ENCODE results near the gene TULP3.
A peak's percentile ranks its signal among the peaks of the same experiment; 100 is the strongest.
"Not testable (repeated sequence)": the region's sequence is repeated elsewhere in the genome, so short reads cannot be mapped to it uniquely, and the experiment has no call there.

Gene TULP3

DNA sequence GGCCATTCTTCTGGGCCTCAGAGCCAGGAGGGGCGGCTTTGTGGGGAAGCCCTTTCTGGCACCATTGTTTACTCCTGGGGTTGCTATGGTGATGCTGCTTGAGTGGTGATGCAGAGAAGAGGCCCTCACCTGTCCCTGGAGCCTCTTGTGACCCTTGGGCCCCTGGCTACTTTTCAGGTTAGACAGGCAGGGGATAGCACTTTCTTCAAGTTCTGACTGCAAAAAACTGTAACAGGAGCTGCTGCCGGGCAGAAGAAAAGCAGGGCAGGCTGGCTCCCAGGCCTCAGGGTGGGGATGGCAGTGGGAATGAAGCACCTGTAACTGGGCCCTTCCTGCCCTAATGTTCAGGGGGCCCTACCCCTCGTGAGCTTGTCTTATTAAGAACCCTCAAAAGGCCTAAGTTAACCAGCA is 33.7 kb upstream of the TULP3 start, which contains the start of gene TEX52:
TEX52 (minus strand) TSS at position 19 of the 411 bp plus-strand sequence; CDS start at position 6, 13 bp downstream.
- 71% methylated on average over 3 of the region's 3 CpGs for WGBS
- Histone ChIP-seq H3K27me3 (ENCODE audit: insufficient read depth, low read length) (no peaks in the 10 kb centered on the region), H3K4me1 (ENCODE audit: insufficient read depth, low read length) (no peaks in the 10 kb centered on the region), H3K9me3 (ENCODE audit: insufficient read depth, low read depth, low read length) (no peaks in the 10 kb centered on the region), H3K9ac (ENCODE audit: low read depth, low read length) (no peak within 1 kb of the TSS), H3K27ac (ENCODE audit: low read depth, low read length) (0 out of 2 replicates have a peak within 1 kb of the TSS, but pooled peaks have one; percentile 9), H3K4me3 (ENCODE audit: low read length) (no peak within 1 kb of the TSS), H3K36me3 (ENCODE audit: insufficient read depth, low read length) (peaks cover 40% of the 10 kb centered on the region)

DNA sequence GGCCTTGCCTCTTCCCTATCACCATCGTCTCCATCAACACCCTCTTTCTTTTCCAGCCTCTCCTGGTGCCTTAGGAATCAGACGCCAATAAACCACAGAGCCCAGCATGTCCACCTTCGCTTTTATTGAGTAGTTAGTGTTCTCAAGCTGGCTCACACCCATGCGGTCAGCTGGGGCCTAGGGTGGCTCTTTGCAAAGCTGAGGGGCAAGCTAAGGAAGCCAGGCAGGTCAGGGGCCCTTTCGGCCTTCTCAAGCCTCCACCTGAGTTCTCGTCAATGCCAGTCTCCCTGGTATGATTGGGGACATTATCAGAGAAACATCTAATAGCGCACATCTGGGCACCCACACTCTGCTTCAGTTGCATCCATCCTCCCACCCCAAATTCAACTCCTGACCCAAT is 33.1 kb upstream of the TULP3 start:
- 0 out of 2 replicates have a peak overlapping the region, but pooled peaks have one; percentile 9 for H3K27ac ChIP-seq (ENCODE audit: low read depth, low read length)
- H3K9ac ChIP-seq (ENCODE audit: low read depth, low read length) = no peak overlapping the region
- 95% methylated on average over 7 of the region's 7 CpGs for WGBS
- no peaks in the 10 kb centered on the region for H3K9me3 ChIP-seq (ENCODE audit: insufficient read depth, low read depth, low read length)
- H3K4me1 ChIP-seq (ENCODE audit: insufficient read depth, low read length) = no peaks in the 10 kb centered on the region
- peaks cover 45% of the 10 kb centered on the region for H3K36me3 ChIP-seq (ENCODE audit: insufficient read depth, low read length)
- H3K4me3 ChIP-seq (ENCODE audit: low read length) = no peak overlapping the region
- H3K27me3 ChIP-seq (ENCODE audit: insufficient read depth, low read length) = no peaks in the 10 kb centered on the region

DNA sequence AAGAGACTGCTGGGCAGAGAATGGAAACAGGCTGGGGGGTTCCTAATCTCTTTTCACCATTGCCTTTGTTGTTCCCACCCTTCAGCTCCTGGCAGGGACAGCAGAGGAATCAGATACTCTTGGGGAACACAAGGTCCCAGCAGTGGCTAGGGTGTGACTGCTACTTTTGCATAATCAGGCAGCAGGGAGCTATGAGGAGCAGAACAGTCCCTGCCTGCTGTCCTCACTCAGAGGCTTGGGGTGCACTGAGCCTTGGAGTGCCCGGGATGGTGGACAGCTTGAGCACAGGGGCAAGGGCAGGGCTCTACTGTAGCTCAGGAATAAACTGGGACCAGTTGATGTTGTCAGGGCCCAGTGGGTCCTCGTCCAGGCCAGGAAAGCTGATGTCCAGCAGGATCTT is 32.4 kb upstream of the TULP3 start:
- H3K27ac ChIP-seq (ENCODE audit: low read depth, low read length) = no peak overlapping the region
- H3K9ac ChIP-seq (ENCODE audit: low read depth, low read length) = no peak overlapping the region
- H3K4me1 ChIP-seq (ENCODE audit: insufficient read depth, low read length) = no peaks in the 10 kb centered on the region
- 91% methylated on average over 2 of the region's 2 CpGs for WGBS
- H3K27me3 ChIP-seq (ENCODE audit: insufficient read depth, low read length) = no peaks in the 10 kb centered on the region
- H3K9me3 ChIP-seq (ENCODE audit: insufficient read depth, low read depth, low read length) = no peaks in the 10 kb centered on the region
- H3K36me3 ChIP-seq (ENCODE audit: insufficient read depth, low read length) = peaks cover 53% of the 10 kb centered on the region
- H3K4me3 ChIP-seq (ENCODE audit: low read length) = no peak overlapping the region

DNA sequence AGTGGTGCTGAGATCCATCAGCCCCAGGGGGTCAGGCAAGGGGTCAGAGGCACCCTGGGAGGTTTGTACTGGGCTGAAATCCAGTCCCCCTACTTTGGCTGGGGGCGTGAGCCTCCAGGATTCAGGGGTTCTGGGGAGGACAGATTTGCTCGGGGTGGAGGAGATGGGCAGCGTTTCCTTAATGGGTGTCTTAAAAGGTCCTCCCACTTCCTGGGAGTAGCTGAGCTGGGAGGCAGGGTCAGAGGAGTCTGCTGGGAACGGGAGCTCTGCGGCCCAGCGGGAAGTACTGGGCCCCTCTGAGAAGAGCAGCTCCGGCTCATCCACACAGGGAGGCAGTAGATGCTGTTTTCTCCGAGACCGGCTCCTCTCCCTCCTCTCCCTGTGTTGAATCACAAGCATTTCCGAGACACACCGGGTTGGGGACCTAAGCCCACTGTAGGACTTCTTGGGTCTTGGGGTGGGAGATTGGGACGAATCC is 31.7 kb upstream of the TULP3 start:
- H3K9ac ChIP-seq (ENCODE audit: low read depth, low read length) = no peak overlapping the region
- WGBS = 93% methylated on average over 12 of the region's 12 CpGs
- peaks cover 59% of the 10 kb centered on the region for H3K36me3 ChIP-seq (ENCODE audit: insufficient read depth, low read length)
- H3K9me3 ChIP-seq (ENCODE audit: insufficient read depth, low read depth, low read length) = no peaks in the 10 kb centered on the region
- H3K27me3 ChIP-seq (ENCODE audit: insufficient read depth, low read length) = no peaks in the 10 kb centered on the region
- no peak overlapping the region for H3K27ac ChIP-seq (ENCODE audit: low read depth, low read length)
- H3K4me3 ChIP-seq (ENCODE audit: low read length) = no peak overlapping the region
- no peaks in the 10 kb centered on the region for H3K4me1 ChIP-seq (ENCODE audit: insufficient read depth, low read length)

DNA sequence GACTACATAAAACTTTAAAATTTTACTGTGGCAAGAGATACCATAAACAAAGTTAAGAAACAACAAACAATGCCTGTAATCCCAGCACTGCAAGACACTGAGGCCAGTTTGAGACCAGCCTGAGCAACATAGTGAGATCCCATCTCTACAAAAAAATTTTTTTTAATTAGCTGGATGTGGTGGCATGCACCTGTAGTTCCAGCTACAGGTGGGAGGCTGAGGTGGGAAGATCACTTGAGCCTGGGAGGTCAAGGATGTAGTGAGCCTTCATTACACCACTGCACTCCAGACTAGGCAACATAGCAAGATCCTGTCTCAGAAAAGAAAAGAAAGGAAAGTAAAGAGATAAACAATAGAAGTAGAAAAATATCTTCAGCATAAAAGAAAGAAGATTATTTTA is 30.5 kb upstream of the TULP3 start:
- H3K36me3 ChIP-seq (ENCODE audit: insufficient read depth, low read length) = peaks cover 71% of the 10 kb centered on the region
- no peaks in the 10 kb centered on the region for H3K4me1 ChIP-seq (ENCODE audit: insufficient read depth, low read length)
- no peaks in the 10 kb centered on the region for H3K9me3 ChIP-seq (ENCODE audit: insufficient read depth, low read depth, low read length)
- no peak overlapping the region for H3K9ac ChIP-seq (ENCODE audit: low read depth, low read length)
- H3K27me3 ChIP-seq (ENCODE audit: insufficient read depth, low read length) = no peaks in the 10 kb centered on the region
- H3K4me3 ChIP-seq (ENCODE audit: low read length) = no peak overlapping the region
- no peak overlapping the region for H3K27ac ChIP-seq (ENCODE audit: low read depth, low read length)

DNA sequence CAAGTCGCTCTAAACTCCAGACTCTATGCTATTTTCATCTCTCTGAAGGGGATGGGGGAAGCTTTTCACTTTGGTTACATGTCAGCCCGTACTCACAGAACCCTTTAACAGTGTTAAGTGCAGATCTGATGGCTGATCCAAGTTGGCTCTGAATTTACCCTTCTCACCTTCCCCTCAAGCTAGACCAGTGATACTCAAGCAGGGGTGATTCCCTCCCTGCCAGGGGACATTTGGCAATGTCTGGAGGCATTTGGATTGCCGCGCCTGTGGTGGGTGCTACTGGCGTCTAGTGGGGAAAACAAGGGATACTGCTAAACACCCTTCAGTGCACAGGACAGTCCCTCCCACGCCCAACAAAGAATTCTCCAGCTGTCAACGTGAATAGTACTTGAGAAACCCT is 27.8 kb upstream of the TULP3 start:
- peaks cover 91% of the 10 kb centered on the region for H3K36me3 ChIP-seq (ENCODE audit: insufficient read depth, low read length)
- no peak overlapping the region for H3K9ac ChIP-seq (ENCODE audit: low read depth, low read length)
- 96% methylated on average over 6 of the region's 7 CpGs for WGBS
- H3K4me1 ChIP-seq (ENCODE audit: insufficient read depth, low read length) = no peaks in the 10 kb centered on the region
- no peaks in the 10 kb centered on the region for H3K27me3 ChIP-seq (ENCODE audit: insufficient read depth, low read length)
- no peaks in the 10 kb centered on the region for H3K9me3 ChIP-seq (ENCODE audit: insufficient read depth, low read depth, low read length)
- no peak overlapping the region for H3K27ac ChIP-seq (ENCODE audit: low read depth, low read length)
- no peak overlapping the region for H3K4me3 ChIP-seq (ENCODE audit: low read length)

DNA sequence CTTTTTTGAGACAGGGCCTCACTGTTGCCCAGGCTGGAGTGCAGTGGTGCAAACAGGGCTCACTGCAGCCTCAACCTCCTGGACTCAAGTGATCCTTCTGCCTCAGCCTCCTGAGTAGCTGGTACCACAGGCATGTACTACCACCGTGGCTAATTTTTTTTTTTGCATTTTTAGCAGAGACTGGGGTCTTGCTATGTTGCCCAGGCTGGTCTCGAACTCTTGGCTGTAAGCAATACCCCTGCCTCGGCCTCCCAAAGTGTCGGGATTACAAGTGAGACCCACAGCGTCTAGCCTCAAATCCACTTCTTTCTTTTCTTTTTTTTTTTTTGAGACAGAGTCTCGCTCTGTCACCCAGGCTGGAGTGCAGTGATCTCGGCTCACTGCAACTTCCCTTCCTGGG is 27.3 kb upstream of the TULP3 start:
- 95% methylated on average over 7 of the region's 7 CpGs for WGBS
- H3K27ac ChIP-seq (ENCODE audit: low read depth, low read length); H3K27me3 ChIP-seq (ENCODE audit: insufficient read depth, low read length); H3K4me1 ChIP-seq (ENCODE audit: insufficient read depth, low read length); H3K9me3 ChIP-seq (ENCODE audit: insufficient read depth, low read depth, low read length); H3K9ac ChIP-seq (ENCODE audit: low read depth, low read length); H3K4me3 ChIP-seq (ENCODE audit: low read length): not testable (repeated sequence)
- peaks cover 91% of the 10 kb centered on the region for H3K36me3 ChIP-seq (ENCODE audit: insufficient read depth, low read length)

DNA sequence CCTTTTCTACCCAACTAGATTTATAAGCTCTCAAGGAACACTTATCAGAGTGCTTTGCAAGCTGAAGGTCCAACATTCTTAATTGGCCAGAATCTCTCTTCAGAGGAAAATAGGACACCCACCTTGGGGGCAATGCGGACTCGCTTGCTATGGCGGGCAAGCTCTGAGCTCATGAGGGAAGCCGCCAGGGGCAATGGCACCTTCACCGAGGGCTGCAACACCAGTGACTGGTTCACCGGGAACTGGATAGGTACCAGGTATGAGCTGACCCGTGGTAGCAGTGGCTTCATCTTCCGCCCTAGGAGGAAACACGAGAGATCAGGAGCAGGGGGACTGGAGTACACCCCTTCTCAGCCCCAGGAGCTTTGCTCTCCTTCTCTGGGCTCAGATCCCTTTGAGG is 26.5 kb upstream of the TULP3 start:
- Histone ChIP-seq H3K36me3 (ENCODE audit: insufficient read depth, low read length) (peaks cover 91% of the 10 kb centered on the region), H3K9me3 (ENCODE audit: insufficient read depth, low read depth, low read length) (no peaks in the 10 kb centered on the region), H3K27me3 (ENCODE audit: insufficient read depth, low read length) (no peaks in the 10 kb centered on the region), H3K4me3 (ENCODE audit: low read length) (no peak overlapping the region), H3K9ac (ENCODE audit: low read depth, low read length) (no peak overlapping the region), H3K27ac (ENCODE audit: low read depth, low read length) (no peak overlapping the region), H3K4me1 (ENCODE audit: insufficient read depth, low read length) (no peaks in the 10 kb centered on the region)
- 96% methylated on average over 9 of the region's 9 CpGs for WGBS

DNA sequence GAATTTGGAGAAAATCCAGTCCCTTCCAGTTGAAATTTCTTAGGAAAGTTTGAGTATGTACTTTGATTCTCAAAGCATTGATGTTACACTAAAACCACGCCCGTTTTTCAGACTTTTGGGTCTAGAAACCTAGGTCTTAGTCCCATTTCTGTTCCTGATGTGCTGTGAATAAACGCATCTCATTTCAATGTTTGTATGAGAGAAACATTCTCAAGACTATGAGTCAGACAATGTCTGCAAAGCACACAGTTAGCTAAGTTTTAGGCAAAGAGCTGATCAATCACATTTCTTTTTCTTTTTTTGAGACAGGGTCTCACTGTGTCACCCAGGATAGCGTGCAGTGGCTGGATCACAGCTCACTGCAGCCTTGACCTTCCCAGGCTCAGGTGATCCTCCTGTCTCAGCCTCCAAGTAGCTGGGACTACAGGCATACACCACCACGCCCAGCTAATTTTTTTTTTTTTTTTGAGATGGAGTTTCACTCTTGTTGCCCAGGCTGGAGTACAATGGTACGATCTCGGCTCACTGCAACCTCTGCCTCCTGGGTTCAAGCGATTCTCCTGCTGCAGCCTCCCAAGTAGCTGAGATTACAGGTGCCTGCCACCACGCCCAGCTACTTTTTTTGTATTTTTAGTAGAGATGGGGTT is 21.6 kb upstream of the TULP3 start:
- 90% methylated on average over 8 of the region's 9 CpGs for WGBS
- H3K36me3 ChIP-seq (ENCODE audit: insufficient read depth, low read length) = peaks cover 86% of the 10 kb centered on the region
- not testable (repeated sequence) for H3K27ac ChIP-seq (ENCODE audit: low read depth, low read length); H3K27me3 ChIP-seq (ENCODE audit: insufficient read depth, low read length); H3K4me1 ChIP-seq (ENCODE audit: insufficient read depth, low read length); H3K9me3 ChIP-seq (ENCODE audit: insufficient read depth, low read depth, low read length); H3K4me3 ChIP-seq (ENCODE audit: low read length); H3K9ac ChIP-seq (ENCODE audit: low read depth, low read length)

DNA sequence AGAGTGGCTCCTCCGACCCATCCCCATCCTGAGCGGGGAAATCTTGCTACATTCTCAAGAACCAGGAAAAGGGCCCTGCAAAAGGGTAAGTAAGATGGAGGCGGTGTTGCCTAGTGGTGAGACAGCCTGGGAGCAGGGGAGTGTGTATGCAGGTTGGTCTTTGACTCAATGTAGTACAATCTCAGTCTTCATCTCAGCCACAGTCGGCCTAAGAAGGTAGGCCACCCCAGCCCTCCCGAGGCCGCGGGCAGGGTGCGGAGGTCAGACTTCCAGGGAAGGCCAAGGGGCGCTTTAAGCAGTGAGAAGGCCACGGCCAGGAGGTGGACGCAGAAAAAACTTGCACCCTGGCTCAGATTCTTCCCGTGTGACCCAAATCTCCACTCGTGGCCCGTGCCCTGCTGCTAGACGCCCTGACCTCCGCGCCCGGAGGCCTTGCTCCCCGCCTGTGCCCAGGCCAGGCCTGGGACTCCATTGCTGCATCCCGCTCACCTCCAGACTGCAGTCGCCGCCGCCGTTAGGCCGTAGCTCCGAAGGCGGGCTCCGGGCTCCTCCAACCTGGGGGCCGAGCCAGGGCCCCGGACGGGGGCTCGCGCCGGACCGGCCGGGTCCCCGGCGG is 14.2 kb upstream of the TULP3 start:
- WGBS = 3% methylated on average over 38 of the region's 38 CpGs
- Histone ChIP-seq H3K36me3 (ENCODE audit: insufficient read depth, low read length) (peaks cover 46% of the 10 kb centered on the region), H3K4me1 (ENCODE audit: insufficient read depth, low read length) (peaks cover 11% of the 10 kb centered on the region), H3K4me3 (ENCODE audit: low read length) (peak overlapping the region; percentile 99), H3K27me3 (ENCODE audit: insufficient read depth, low read length) (no peaks in the 10 kb centered on the region), H3K27ac (ENCODE audit: low read depth, low read length) (peak overlapping the region; percentile 73), H3K9me3 (ENCODE audit: insufficient read depth, low read depth, low read length) (no peaks in the 10 kb centered on the region), H3K9ac (ENCODE audit: low read depth, low read length) (peak overlapping the region; percentile 96)

DNA sequence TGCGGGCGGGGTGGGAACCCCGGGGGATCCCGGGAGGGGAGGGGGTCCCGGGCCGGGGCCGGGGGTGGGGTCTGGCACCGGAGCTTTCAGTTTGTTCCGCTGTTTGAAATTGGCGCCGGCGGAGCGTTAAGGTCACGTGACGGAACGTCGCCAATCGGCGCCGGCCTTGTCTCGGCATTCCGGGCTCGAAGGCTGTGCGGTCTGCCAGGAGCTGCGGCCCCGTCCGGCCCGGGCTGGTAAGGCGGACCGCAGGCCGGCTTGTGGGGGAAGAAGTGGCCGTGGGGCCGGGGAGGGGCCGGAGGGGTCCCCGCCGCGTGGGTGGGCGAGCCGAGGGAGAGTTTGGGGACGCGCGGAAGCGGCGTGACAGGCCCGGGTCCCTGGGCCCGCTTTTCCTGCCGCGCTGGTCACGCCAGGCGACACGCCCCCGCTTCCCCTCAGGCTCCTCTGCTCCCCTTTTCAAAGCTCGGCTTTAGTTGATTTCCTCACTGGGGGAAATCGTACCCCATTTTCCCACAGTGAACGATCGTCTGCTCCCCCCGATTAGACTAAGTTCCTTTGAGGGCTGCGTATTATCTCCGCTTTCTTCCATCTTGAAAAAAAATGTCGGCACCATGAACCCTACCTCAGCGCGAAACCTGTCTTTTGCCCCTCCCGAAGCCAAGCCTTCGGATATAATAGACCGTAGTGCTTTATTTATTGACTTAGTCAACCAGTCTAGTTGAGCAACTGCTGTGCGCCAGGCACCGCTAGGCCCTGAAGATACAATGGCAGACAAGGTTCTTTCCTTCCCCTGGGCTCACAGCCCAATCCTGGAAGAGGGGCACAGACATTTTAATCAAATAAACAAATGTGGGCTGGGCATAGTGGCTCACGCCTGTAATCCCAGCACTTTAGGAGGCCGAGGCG is 13.4 kb upstream of the TULP3 start, which contains the start of the genes FOXM1 and RHNO1:
FOXM1 (minus strand) TSS at position 128 of the 906 bp plus-strand sequence. CDS start 2,696 bp downstream, outside the sequence.
RHNO1 (plus strand) TSS at position 177 of the 906 bp plus-strand sequence. CDS start 8,144 bp downstream, outside the sequence.
- H3K36me3 ChIP-seq (ENCODE audit: insufficient read depth, low read length) = peaks cover 38% of the 10 kb centered on the region
- peak within 1 kb of the TSS; percentile 73 for H3K27ac ChIP-seq (ENCODE audit: low read depth, low read length)
- H3K27me3 ChIP-seq (ENCODE audit: insufficient read depth, low read length) = no peaks in the 10 kb centered on the region
- H3K9ac ChIP-seq (ENCODE audit: low read depth, low read length) = peak within 1 kb of the TSS; percentile 96
- WGBS = under 1% methylated on average over 70 of the region's 70 CpGs
- H3K9me3 ChIP-seq (ENCODE audit: insufficient read depth, low read depth, low read length) = no peaks in the 10 kb centered on the region
- peak within 1 kb of the TSS; percentile 99 for H3K4me3 ChIP-seq (ENCODE audit: low read length)
- H3K4me1 ChIP-seq (ENCODE audit: insufficient read depth, low read length) = peaks cover 11% of the 10 kb centered on the region
